Endothelial cell (in vitro differentiated cells): Measurements from ENCODE around the gene ZNF619. TPM values are rescaled to one million over a fixed set of nuclear protein-coding genes. Genes with fewer than 3 reads are reported as not detected.

Source experiments
- DNase-seq: peaks from one replicate; pipeline ENCODE4 v3.0.0; 2021; ENCODE audit warnings: low spot score
- H3K27ac Mint-ChIP-seq: one replicate; pipeline ENCODE4 v1.8.0; 2021; ENCODE audit warnings: mixed read lengths, inconsistent platforms; ENCODE audit not compliant: unreplicated experiment
- H3K27me3 Mint-ChIP-seq: one replicate; pipeline ENCODE4 v1.8.0; 2021; ENCODE audit warnings: mild to moderate bottlenecking, moderate library complexity, mixed read lengths, inconsistent platforms; ENCODE audit not compliant: unreplicated experiment
- H3K36me3 Mint-ChIP-seq: one replicate; pipeline ENCODE4 v1.8.0; 2021; ENCODE audit warnings: mild to moderate bottlenecking, low read depth, mixed read lengths, inconsistent platforms; ENCODE audit not compliant: unreplicated experiment
- H3K4me1 Mint-ChIP-seq: one replicate; pipeline ENCODE4 v1.8.0; 2021; ENCODE audit warnings: mild to moderate bottlenecking, mixed read lengths, inconsistent platforms; ENCODE audit not compliant: unreplicated experiment
- H3K4me3 Mint-ChIP-seq: one replicate; pipeline ENCODE4 v1.8.0; 2021; ENCODE audit warnings: mild to moderate bottlenecking, mixed read lengths, inconsistent platforms; ENCODE audit not compliant: unreplicated experiment
- H3K9me3 Mint-ChIP-seq: one replicate; pipeline ENCODE4 v1.8.0; 2021; ENCODE audit warnings: mixed read lengths, inconsistent platforms; ENCODE audit not compliant: unreplicated experiment
- total RNA-seq: library from RNA; stranded (reverse); fragmentation: NEBNext Ultra II Directional; extraction: Animal tissue kit (Norgen Biotek cat#: 25700); gene quantifications from one replicate; pipeline ENCODE4 v1.2.1, GENCODE V29; 2021; ENCODE audit not compliant: unreplicated experiment
- TF ChIP-seq, protein P1 (sequence below): fragments of 200-600 bp; sonication (generic); IDR thresholded peaks from one replicate; pipeline ENCODE4 v1.5.0; 2021; ENCODE audit warnings: antibody characterized with exemption; ENCODE audit not compliant: unreplicated experiment

The ZNF619 gene
- total RNA-seq, 1 donor from 2014 or later = 8.0 TPM

DNA sequence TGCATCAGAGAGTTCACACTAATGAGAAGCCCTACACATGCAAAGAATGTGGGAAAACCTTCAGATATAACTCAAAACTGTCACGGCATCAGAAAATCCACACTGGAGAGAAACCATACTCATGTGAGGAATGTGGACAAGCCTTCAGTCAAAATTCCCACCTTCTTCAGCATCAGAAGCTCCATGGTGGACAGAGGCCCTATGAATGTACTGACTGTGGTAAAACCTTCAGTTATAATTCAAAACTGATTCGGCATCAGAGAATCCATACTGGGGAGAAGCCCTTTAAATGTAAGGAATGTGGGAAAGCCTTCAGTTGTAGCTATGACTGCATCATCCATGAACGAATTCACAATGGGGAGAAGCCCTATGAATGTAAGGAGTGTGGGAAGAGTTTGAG is 10.2 kb downstream of the ZNF619 start:
- Mint-ChIP-seq H3K4me3 (peak overlapping the region; percentile 64), H3K9me3 (no peaks in the 10 kb centered on the region), H3K4me1 (no peaks in the 10 kb centered on the region), H3K27me3 (peaks cover 8% of the 10 kb centered on the region), H3K27ac (no peak overlapping the region), H3K36me3 (peaks cover 23% of the 10 kb centered on the region)
- no peak for DNase-seq
- TF ChIP-seq, protein P1, sequence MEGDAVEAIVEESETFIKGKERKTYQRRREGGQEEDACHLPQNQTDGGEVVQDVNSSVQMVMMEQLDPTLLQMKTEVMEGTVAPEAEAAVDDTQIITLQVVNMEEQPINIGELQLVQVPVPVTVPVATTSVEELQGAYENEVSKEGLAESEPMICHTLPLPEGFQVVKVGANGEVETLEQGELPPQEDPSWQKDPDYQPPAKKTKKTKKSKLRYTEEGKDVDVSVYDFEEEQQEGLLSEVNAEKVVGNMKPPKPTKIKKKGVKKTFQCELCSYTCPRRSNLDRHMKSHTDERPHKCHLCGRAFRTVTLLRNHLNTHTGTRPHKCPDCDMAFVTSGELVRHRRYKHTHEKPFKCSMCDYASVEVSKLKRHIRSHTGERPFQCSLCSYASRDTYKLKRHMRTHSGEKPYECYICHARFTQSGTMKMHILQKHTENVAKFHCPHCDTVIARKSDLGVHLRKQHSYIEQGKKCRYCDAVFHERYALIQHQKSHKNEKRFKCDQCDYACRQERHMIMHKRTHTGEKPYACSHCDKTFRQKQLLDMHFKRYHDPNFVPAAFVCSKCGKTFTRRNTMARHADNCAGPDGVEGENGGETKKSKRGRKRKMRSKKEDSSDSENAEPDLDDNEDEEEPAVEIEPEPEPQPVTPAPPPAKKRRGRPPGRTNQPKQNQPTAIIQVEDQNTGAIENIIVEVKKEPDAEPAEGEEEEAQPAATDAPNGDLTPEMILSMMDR = no peak

DNA sequence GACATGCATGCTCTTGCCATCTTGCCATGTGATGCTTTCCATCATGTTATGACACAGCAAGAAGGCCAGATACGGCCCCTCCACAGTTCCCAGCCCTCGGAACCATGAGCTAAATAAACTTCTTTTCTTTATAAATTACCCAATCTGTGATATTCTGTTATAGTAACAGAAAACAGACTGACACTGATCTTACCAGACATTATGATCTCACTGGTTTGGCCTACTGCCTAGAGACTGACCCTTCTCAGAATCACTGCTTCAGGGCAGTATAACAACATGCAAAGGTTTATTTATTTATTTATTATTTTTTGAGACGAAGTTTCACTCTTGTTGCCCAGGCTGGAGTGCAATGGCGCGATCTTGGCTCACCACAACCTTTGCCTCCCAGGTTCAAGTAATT is 14.0 kb downstream of the ZNF619 start:
- H3K27me3 Mint-ChIP-seq = peaks cover 6% of the 10 kb centered on the region
- TF ChIP-seq, protein P1 = no peak
- H3K36me3 Mint-ChIP-seq = peaks cover 23% of the 10 kb centered on the region
- H3K9me3 Mint-ChIP-seq = no peaks in the 10 kb centered on the region
- no peak for DNase-seq
- H3K4me1 Mint-ChIP-seq = peaks cover 3% of the 10 kb centered on the region
- no peak overlapping the region for H3K27ac Mint-ChIP-seq
- no peak overlapping the region for H3K4me3 Mint-ChIP-seq

GRCh38 chr3:40494698-40495097 is 17.8 kb downstream of the ZNF619 start:
- H3K4me3 Mint-ChIP-seq = no peak overlapping the region

DNA sequence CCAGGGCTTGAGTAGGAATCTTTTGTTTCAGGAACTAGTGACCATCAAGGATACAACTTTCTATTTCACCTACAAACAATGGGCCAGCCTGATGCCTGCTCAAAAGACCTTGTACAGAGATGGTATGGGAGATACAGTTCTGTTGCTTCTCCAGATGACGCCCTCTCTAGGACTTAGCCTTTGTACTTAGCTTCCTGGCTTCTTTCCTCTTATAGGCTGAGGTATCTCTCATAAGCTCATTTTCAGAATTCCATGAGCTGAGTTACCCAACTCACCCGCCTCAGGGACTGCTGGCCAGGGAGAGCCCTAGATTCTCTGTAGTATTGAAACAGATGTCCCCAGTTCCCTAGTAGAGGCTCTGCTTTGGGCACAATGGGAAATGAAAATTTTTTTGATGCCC is 20.4 kb downstream of the ZNF619 start:
- Mint-ChIP-seq H3K9me3 (no peaks in the 10 kb centered on the region), H3K27ac (no peak overlapping the region), H3K27me3 (peaks cover 5% of the 10 kb centered on the region), H3K4me1 (peaks cover 21% of the 10 kb centered on the region), H3K4me3 (no peak overlapping the region), H3K36me3 (no peaks in the 10 kb centered on the region)
- TF ChIP-seq, protein P1 = no peak
- no peak for DNase-seq

More at GRCh38 chr3:40494698-40495097, 17.8 kb downstream of the ZNF619 start:
- peaks cover 19% of the 10 kb centered on the region for H3K4me1 Mint-ChIP-seq
- peaks cover under 1% of the 10 kb centered on the region for H3K27me3 Mint-ChIP-seq
- H3K36me3 Mint-ChIP-seq = no peaks in the 10 kb centered on the region
- H3K27ac Mint-ChIP-seq = no peak overlapping the region
- TF ChIP-seq, protein P1 = no peak
- DNase-seq = no peak
- H3K9me3 Mint-ChIP-seq = no peaks in the 10 kb centered on the region

- H3K27me3 Mint-ChIP-seq = peaks cover 7% of the 10 kb centered on the region
- peaks cover 22% of the 10 kb centered on the region for H3K4me1 Mint-ChIP-seq
- no peaks in the 10 kb centered on the region for H3K9me3 Mint-ChIP-seq
- H3K36me3 Mint-ChIP-seq = no peaks in the 10 kb centered on the region
- H3K4me3 Mint-ChIP-seq = no peak overlapping the region
- H3K27ac Mint-ChIP-seq = no peak overlapping the region
- no peak for DNase-seq
- TF ChIP-seq, protein P1 = no peak
These were observed 23.0 kb downstream of the ZNF619 start for GRCh38 chr3:40499952-40500351.
